CD4-positive, alpha-beta T cell treated with Interferon alpha-2 for 1 hour (primary cell): ENCODE measurements around the gene MRPL33.

Experiments used
- DNase-seq, 2 donors: peaks; one replicate each; pipeline ENCODE4 v3.0.0-alpha.2; 2020 to 2022

The MRPL33 gene

GRCh38 chr2:27810455-27810854, 38.9 kb downstream of the MRPL33 start:
- DNase-seq: no peak

DNA sequence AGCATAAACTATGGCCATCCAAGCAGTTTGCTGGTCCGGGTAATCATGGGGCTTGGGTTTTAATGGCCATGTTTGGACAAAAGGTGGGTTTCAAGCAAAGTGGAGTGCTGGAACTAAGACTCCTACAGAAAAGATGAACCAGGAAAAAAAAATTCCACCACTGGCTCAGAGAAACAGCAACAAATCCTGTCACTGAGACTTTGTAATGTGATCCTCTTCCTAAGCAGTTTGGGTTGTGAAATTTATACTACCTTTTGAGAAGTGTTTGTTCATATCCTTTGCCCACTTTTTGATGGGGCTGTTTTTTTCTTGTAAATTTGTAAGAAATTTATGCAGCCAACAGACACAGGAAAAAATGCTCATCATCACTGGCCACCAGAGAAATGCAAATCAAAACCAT, 40.2 kb downstream of the MRPL33 start:
- no peak for DNase-seq

GRCh38 chr2:27814758-27815157, 43.2 kb downstream of the MRPL33 start:
- DNase-seq: no peak

- DNase-seq: no peak
Measured at GRCh38 chr2:27815860-27816438, 44.4 kb downstream of the MRPL33 start.

DNA sequence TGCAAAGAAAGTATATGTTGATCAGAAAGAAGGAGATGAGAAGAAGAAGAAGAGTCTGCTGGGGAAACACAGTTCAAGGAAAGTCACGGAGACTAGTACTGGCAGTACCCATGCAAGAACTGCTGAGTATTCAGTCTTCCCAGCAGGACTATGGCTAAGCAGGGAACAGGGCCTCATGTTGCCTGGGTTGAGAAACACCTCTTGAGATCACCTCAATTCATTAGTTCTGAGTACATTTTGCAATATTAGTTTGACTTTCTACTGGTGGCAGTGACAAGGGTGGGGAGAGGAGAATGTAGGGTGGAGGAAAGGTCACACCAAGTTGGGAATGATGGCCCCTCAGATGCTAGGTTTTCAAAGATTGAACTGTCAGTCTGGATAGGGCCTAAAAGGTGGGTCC, 50.5 kb downstream of the MRPL33 start:
- no peak for DNase-seq

DNA sequence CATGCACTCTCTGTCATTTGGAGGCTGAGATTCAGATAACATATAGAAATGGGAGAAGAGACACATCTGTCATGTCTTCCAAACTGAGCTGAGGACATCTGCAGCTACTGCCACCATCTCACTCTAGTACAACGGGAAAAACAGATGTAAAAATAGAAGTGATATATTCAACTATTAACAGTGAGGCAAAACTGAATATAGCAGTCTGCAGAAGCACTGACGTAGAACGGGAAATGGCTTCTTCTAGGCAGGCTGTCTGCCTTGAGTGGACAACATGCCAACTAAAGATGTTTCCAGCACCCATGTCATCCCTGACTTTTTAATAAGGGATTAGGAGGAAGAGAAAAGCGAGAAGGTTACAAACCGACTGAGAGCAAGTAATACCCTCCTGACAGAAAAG, 51.6 kb downstream of the MRPL33 start:
- DNase-seq: no peak

DNA sequence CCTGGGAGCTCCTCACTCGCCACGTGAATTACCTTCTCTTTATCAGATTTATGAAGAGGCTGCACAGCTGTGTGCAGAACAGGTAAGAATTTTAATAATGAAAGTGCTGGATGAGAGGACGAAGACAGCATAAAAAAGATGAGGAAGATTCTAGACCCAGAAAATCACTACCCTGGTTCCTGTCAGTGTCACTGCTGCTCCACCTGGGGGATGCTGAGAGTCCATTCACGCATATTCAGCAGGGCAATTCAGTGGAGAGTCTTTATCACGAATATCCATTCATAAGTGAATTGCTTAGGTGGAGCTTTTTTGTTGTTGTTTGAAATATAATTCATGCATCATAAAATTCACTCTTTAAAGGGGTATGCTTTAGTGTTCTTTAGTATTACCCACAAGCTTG, 52.0 kb downstream of the MRPL33 start:
- DNase-seq: no peak

DNA sequence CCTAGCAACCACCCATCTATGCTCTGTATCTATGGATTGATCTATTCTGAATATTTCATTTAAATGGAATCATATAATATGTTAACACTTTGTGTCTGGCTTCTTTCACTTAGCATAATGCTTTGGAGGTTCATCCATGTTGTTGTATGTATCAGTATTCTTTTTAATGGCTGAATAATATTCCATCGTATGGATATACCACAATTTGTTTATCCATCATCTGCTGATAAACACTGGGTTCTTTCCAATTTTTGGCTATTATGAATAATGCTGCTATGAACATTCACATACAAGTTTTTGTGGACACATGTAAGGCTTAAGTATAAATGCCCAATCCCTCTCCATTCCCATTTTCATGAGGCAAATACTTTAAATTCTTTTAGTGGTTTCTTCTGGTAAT, 52.9 kb downstream of the MRPL33 start:
- no peak for DNase-seq

GRCh38 chr2:27828305-27828704, 56.8 kb downstream of the MRPL33 start:
- no peak for DNase-seq
